ENCODE measurements around the gene MOCS1. TPM values are rescaled to one million over a fixed set of nuclear protein-coding genes. Genes with fewer than 3 reads are reported as not detected.

MOCS1 gene
- total RNA-seq, 1 donor from 2014 or later, result 16.0 TPM

- Histone ChIP-seq H3K9me3 (ENCODE audit: insufficient read depth, low read depth, low read length) (no peaks in the 10 kb centered on the region), H2AFZ (ENCODE audit: low read depth, low read length) (no peak overlapping the region), H3K27ac (ENCODE audit: low read depth, low read length) (no peak overlapping the region), H3K4me1 (ENCODE audit: insufficient read depth, low read length) (no peaks in the 10 kb centered on the region), H3K36me3 (ENCODE audit: insufficient read depth, low read length) (no peaks in the 10 kb centered on the region), H4K20me1 (ENCODE audit: insufficient read depth, low read length) (no peaks in the 10 kb centered on the region), H3K27me3 (ENCODE audit: insufficient read depth, low read length) (no peaks in the 10 kb centered on the region), H3K79me2 (ENCODE audit: insufficient read depth, low read length) (no peaks in the 10 kb centered on the region), H3K4me2 (ENCODE audit: low read length) (no peak overlapping the region), H3K4me3 (ENCODE audit: insufficient read depth, low read depth, low read length) (no peak overlapping the region), H3K9ac (ENCODE audit: low read length) (no peak overlapping the region)
- no peak for FAIRE-seq
- TF ChIP-seq CTCF (IDR thresholded peaks at IDR 0.05; ENCODE audit: insufficient read depth, low read depth, low read length), result no peak
- TF ChIP-seq EZH2 (IDR thresholded peaks at IDR 0.05; ENCODE audit: insufficient read depth, low read length), result no peak
- no peaks in the 10 kb centered on the region for H3K36me3 Mint-ChIP-seq (ENCODE audit: low read depth, unreplicated experiment)
- peaks cover 14% of the 10 kb centered on the region for H3K4me1 Mint-ChIP-seq (ENCODE audit: low read depth, unreplicated experiment)
- no peak overlapping the region for H3K4me3 Mint-ChIP-seq (ENCODE audit: unreplicated experiment)
- H3K9me3 Mint-ChIP-seq (ENCODE audit: unreplicated experiment), result no peaks in the 10 kb centered on the region
- peaks cover 10% of the 10 kb centered on the region for H3K27me3 Mint-ChIP-seq (ENCODE audit: low read depth, unreplicated experiment)
- no peak overlapping the region for H3K27ac Mint-ChIP-seq (ENCODE audit: unreplicated experiment)
- DNase-seq (ENCODE audit: low read depth), result no peak
Measured at GRCh38 chr6:39938773-39939654, 4.8 kb upstream of the MOCS1 start.

- FAIRE-seq, result no peak
Measured at GRCh38 chr6:39937686-39938333, 3.5 kb upstream of the MOCS1 start.

More at GRCh38 chr6:39937686-39938333, 3.5 kb upstream of the MOCS1 start:
- H3K36me3 ChIP-seq (ENCODE audit: insufficient read depth, low read length), result no peaks in the 10 kb centered on the region
- no peak overlapping the region for H3K4me3 ChIP-seq (ENCODE audit: insufficient read depth, low read depth, low read length)
- no peak for DNase-seq (ENCODE audit: low read depth)
- Mint-ChIP-seq H3K27ac (ENCODE audit: unreplicated experiment) (no peak overlapping the region), H3K27me3 (ENCODE audit: low read depth, unreplicated experiment) (peaks cover 8% of the 10 kb centered on the region), H3K4me3 (ENCODE audit: unreplicated experiment) (no peak overlapping the region), H3K9me3 (ENCODE audit: unreplicated experiment) (no peaks in the 10 kb centered on the region), H3K4me1 (ENCODE audit: low read depth, unreplicated experiment) (peaks cover 24% of the 10 kb centered on the region), H3K36me3 (ENCODE audit: low read depth, unreplicated experiment) (no peaks in the 10 kb centered on the region)
- no peaks in the 10 kb centered on the region for H3K79me2 ChIP-seq (ENCODE audit: insufficient read depth, low read length)
- H3K4me2 ChIP-seq (ENCODE audit: low read length), result no peak overlapping the region
- no peaks in the 10 kb centered on the region for H4K20me1 ChIP-seq (ENCODE audit: insufficient read depth, low read length)
- H3K9me3 ChIP-seq (ENCODE audit: insufficient read depth, low read depth, low read length), result no peaks in the 10 kb centered on the region
- H3K9ac ChIP-seq (ENCODE audit: low read length), result no peak overlapping the region
- no peak overlapping the region for H3K27ac ChIP-seq (ENCODE audit: low read depth, low read length)
- no peaks in the 10 kb centered on the region for H3K27me3 ChIP-seq (ENCODE audit: insufficient read depth, low read length)
- peaks cover 8% of the 10 kb centered on the region for H3K4me1 ChIP-seq (ENCODE audit: insufficient read depth, low read length)
- H2AFZ ChIP-seq (ENCODE audit: low read depth, low read length), result no peak overlapping the region
- no peak for TF ChIP-seq EZH2 (IDR thresholded peaks at IDR 0.05; ENCODE audit: insufficient read depth, low read length)
- no peak for TF ChIP-seq CTCF (IDR thresholded peaks at IDR 0.05; ENCODE audit: insufficient read depth, low read depth, low read length)
